ENCODE data around the gene XXYLT1.

- no peak for TF ChIP-seq CTCF (IDR thresholded peaks at IDR 0.05)
- TF ChIP-seq POLR2AphosphoS5 (IDR thresholded peaks at IDR 0.05), result no peak
- no peak for TF ChIP-seq POLR2A (IDR thresholded peaks at IDR 0.05)
These were observed 250.8 kb downstream of the XXYLT1 start for GRCh38 chr3:195020185-195020584.
